T-helper 22 cell (primary cell): ENCODE results near the gene TRMT112.

Source experiments
- DNase-seq: peaks from one replicate; pipeline ENCODE4 v3.0.0-alpha.2; 2020; ENCODE audit warnings: low read depth

TRMT112 gene

DNA sequence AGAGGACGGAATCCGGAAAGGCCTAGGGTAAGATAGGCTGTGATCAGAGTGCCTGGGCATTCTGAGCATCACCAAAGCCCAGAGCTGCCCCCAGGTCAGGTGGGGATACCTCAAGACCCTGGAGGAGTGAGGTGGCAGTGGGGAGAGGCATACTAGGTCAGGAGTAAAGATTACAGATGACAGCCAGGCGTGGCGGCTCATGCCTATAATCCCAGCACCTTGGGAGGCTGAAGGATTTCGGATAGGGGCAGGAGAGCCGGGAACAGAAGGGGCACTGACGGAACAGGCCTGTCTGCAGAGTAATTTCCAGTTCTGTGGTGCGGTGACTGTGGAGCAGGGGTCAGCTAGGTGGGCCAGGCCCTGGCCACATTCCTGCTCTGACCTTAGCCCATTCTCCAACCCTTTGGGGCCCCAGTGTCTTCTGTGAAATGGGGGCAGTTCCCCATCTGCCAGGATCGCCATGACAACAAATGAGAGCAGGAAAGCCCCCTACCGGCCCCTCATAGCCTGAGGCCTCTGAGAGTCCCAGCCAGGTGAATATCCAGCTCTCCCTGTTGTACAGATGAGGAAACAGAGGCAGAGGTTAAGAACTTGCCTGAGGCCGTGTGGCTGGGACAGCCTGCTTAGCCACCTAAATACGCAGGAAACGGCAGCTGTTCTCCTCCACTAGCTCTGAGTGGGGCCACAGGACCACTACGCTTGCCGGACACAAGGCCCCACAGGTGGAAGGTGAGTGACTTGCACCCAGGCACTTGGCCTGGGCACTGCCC, 42.1 kb downstream of the TRMT112 start:
- no peak for DNase-seq

DNA sequence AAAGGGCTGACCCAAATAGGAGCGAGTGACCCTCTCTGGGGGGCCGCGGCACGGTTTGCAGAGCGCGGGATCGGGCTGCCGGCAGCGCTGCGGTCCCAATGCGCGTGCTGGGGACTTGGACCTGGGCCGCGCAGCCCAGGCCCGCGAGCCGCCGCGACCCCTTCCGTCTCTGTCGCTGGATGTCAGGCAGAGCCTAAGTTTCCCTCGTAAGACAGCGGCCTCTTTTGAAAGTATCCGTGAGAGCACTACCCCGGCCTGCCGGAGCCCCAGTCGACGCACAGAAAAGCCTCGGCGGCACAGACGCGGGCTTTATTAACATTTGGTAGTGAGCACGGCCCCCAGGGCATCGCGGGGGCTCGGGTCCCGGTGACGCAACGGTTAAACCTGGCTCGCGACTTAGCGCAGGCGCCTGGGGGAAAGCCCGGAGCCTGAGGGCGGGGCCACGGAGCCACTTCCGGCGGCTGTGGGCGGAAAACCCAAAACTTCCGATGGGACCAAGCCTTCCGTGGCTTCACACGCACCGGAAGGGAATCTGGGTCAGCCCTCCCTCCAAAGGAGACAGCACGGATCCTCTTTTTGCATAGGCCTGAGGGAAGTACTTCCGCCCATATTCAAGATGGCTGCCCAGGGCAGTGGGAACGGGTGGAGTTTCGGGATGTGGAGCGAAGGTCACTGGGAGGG, 47.7 kb downstream of the TRMT112 start:
- DNase-seq, result peak; percentile 97

DNA sequence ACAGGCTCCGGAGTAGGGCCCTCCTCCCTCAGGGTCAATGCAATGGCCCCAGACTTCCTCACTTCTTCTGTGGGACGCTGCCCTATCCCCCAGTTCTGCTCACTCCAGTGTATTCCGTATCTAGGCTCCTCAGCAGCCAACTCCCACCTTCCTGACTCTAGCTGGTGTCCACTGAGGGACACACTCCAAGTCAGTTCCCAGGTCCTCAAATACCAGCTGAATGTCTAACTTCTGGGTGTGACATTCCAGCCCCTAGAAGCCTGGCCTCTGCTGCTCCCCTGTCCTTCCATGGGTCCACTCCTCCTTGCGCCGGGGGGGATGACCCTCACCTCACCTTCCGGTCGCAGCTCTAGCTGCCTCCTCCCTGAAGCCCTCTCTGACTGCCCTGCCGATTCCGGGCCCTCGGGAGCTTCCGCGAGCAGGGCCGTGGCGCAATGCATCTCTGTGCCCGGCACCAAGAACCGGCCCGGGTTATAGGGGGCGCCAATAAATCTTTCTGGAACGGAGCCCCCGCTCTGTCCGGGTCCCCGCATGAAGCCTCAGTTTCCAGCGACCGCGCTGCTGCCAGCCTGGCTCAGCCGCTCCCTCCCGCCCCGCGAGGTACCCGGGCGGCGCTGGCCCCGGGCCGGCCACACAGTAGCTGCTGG, 48.3 kb downstream of the TRMT112 start:
- no peak for DNase-seq

DNA sequence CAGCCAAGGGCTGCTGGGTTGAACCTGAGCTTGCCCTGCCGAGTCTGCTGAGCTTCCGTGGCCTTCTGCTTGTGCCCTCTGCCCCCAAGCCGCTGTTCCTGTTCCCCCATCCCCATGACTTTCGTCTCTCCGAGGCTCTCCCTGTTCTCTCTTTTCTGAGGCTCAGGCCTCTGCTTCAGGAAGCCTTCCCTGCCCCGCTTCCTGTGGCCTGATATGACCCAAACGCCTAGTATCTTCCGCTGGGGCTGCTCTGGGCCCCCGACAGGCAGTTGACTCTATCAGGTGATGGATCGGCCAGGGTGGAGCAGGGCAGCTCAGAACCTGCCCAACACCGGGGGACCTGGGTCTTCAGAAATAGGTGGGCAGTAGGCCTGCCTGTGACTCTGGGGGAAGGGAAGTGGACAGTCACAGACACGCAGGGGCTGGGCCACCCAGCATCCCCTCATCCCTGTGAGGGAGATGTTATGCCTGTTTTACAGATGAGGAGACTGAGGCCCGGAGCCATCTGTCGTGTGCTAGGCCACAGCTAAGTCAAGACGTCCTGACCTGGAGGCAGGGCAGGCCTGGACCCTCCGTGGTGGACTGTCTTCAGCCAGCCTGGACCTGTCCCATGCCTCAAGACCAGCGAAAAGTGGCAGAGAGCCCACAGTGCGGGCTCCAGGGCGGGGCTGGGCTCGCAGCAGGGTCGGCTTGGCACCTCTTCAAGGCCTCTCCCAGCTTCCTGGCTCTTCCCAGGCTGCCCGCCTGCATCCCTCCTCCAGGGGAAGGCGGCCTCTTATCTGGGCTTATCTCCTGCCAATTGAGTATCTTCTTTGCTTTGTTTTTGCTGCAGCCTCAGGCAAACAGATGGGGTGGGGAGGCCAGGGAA, 49.1 kb downstream of the TRMT112 start:
- DNase-seq, result no peak

DNA sequence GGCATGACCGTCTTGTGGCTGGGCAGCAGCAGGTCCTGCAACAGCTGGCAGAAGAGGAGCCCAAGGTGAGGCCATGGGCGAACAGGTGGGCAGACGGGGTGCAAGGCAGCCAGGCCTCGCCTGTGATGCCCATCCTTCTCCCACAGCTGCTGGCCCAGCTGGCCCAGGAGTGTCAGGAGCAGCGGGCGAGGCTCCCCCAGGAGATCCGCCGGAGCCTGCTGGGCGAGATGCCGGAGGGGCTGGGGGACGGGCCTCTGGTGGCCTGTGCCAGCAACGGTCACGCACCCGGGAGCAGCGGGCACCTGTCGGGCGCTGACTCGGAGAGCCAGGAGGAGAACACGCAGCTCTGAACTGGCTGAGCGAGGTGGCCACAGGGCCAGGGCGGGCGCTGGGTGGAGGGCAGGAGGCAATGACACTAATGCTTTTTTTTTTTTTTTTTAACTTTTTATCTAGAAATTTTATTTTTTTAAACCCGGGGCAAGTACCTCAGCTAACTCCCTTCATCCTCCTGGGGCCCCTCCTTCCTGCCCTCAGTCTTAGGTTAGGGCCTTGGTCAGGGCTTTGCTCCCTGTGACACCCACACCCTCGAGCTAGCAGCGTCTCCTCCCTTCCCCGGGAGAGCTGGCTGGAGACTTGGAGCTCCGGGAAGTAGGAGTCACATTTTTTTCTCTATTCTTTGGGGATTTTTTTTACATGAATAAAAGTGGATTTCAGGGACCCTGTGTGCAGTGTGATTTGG, 50.0 kb downstream of the TRMT112 start:
- no peak for DNase-seq
